ENCODE data around the gene MEF2C. TPM values are rescaled to one million over a fixed set of nuclear protein-coding genes. Genes with fewer than 3 reads are reported as not detected.
A peak's percentile ranks its signal among the peaks of the same experiment; 100 is the strongest.

Gene MEF2C
- polyA plus RNA-seq, 3 donors: 41.3 to 54.4 (median 43.5) TPM

DNA sequence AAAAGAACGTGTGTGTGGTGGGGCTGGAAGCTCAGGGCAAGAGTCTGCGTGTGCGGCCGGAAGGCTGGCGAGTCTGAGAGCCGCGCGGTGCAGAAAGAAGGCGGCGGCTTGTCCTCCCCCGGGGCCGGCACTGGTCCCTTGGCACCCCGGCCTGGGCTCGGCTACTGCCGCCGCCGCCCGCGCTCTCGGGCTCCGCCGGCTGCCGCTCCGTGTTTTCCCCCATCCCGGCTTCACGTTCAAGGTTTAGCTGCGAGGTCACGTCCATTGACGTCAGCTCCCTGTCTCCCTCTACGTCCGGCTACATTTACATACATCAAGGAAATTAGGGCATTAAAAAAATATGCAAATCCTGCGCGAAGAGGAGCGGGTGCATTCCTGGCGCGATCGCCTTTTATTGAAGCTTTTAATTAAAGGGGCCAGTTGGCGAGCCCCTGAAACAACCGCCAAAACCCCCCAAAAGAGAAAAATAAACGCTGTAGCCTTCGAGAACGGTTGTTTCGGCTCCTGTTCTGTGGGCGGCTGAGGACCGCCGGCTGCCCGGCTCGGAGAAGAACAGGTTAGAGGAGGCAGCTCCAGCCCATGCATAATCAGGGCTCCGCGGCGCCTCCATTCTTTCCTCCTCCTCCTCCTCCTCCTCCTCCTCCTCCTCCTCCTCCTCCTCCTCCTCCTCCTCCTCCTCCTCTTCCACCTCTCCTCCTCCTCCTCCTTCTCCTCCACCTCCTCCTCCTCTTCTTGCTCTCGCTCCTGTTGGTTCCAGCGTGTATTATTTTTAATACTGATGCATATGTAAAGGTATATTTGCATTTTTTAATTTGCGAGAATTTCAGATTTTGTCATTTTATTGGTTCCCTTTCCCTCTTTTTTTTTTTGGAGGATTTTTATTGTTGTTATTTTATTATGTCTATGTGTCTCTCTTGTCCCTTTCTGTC lies 207.0 kb downstream of the MEF2C start:
- DNase-seq (ENCODE audit: extremely low read depth in 1 of 11, low read depth in 9 of 11, low spot score in 4 of 11): peak in 3 of 11 donors; percentile 55 to 63 (median 57)

DNA sequence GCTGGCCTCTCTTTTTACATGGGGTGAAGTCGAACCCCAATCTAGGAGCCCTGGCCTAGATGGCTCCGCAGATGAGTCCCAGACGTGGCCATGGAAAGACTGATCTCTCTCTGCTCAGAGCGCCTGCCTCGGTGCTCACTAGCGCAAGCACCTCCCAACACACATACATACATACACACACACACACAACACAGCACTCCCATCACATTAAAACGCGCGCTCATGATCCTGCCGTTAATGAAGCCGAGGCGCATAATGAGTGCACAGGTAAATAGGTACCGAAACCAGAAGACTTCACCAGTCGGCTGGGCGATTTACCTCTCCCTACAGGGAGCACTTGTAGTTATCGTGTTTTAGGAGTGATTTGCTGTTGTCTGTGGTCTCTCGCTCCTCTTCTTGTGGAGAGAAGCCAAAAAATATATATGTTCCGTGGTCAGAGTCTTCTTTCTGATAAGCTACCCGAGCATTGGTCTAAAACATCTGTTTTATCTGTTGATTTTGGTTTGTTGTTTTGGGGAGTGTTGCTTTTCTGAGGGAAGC lies 207.7 kb downstream of the MEF2C start:
- no peak for DNase-seq (ENCODE audit: extremely low read depth in 1 of 11, low read depth in 9 of 11, low spot score in 4 of 11)

DNA sequence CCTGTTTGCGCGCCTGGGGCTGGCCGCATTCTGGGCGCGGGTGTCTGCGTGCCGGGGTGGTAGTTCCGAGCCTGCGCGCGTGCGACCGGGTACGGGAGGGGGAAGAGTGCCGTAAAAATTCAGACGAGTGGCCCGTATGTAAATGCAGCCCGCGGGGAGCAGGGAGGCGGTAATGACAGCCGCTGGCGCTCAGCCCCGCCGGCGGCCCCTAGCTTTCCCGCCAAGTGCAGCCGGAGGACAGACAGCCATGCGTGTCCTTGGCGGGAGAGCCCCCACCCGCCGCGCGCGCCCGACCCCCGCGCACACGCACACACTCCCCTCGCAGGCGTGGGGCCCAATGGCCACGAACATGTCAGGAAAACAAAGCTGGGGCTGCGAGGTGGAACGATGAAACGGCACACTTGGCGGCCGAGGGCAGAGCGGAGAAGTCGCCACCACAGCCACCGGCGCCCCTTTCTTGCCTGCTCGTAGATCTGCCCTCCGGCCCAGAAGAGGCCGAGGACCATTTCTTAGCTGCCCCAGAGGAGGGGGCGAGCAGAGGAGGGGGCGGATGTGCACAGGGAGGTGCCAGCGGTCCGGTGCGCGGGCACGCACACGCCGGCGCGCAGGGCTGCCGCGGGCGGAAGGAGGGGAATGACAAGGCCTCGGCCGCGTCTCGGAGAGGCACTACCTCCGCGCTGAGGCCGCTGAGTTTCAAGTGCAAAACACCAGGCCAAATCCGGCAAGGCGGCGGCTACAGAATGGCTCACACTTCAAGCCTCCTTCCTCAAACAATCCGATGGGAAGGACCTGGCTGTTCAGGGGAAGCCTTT lies 208.4 kb downstream of the MEF2C start:
- DNase-seq (ENCODE audit: extremely low read depth in 1 of 11, low read depth in 9 of 11, low spot score in 4 of 11): no peak

DNA sequence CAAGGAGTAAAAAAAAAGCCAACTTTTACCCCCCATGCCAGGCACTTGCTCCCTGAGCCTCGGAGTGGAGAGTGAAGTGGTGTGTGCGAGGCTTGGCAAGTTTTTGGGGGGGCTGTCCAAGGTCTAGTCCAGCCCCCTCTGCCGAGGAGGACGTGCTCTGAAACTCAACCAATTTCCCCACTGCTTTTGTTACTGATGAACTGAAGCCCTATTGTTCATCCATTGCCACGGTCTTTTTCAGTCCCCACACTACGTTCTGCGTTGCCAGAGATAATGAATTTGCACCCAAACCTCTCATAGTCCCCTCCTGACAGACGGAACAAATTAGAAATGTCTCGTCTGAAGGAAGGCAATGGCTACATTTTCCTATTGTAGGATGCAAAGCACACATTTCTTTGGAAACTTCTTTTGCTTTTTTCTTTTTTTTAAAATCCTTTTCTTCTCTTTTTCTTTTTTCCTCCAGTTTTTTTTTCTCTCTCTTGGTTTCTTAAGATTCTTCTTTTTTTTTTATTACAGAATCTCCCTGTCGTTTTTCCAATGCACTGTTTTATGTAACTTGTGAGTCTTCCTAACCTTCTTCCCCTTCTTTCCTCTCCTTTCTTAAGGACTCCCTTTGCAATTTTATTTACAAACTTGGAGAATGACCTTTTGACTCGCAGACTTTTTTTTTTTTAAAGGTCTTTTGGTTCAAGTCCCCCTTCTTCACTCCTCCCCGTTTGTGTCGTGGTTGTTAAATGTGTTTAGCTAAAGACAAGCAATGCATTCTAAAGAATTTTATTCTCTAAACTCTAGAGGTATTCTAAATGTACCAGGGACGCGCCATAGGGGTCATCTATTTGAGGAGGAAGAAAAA lies 209.5 kb downstream of the MEF2C start:
- no peak for DNase-seq (ENCODE audit: extremely low read depth in 1 of 11, low read depth in 9 of 11, low spot score in 4 of 11)

DNA sequence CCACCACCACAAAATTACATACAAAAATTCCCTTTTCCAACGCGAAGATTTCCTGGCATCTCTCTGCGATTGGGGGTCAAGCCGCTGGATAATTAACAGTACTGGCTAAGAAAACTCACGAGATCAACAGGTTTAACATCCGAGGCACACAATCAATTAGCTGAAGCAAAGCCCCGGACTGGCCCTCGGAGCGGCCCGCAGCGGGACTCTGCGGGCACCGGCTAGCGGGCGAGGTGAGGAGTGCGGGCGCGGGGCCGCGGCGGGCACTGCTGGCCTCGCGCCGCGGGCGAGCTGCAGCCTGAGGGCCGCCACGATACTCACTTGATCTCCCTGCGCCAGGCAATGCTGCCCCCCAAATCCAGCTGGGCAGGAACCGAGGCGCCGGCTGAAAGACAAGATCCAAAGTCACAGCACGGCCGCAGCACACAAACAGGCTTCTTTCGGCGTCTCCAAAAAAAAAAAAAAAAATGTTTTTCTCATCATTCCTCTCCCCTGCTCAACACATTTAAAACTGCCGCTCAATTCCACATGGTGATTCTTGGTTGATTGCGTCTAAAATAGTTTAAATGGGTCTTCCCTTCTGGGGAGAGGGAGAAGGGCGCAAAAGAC lies 210.2 kb downstream of the MEF2C start:
- DNase-seq (ENCODE audit: extremely low read depth in 1 of 11, low read depth in 9 of 11, low spot score in 4 of 11): no peak

DNA sequence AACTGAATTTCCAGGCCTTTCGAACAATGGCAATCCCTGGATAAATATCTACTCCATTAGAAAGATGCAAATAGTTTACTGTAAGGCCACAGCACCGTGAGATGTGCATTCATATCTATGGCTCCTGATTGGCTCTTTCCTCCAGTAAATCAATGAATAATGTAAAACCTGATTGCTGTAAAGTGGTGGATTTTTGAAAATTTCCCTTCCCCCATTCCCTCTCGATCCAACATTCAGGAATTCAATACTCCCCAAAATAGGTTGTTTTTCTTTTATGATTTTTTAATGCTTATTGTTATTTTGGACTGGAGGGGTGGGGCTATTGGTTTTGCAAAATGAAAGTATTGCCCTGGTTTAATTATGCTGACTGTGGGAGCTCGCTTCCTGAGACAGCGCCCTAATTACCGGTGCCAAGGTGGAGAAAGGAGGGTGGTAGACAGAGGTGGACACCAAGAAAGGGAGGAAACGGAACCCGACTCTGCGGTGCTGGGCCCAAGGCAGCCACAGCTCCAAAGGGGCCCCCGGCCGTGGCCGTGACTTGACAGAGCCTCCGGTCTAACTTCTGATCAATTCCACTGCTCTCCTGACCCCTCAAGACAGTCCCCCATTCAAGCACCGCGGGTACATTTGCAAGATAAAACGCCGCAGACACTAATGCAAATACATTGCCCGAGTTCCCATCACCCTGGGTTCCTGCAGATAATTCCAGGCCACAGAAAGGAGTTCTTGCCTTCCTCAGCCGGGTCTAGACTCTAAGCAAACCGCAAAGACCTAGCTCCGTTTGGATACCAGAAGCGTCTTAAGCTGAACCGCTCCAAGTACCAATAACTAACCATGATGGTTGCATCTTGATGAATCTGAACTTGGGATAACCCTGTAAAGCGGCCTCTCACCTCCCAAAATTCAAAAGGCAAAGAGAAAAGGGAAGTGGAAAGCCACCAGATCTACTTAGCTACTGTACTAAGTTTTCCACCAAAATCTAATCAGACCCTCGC lies 211.2 kb downstream of the MEF2C start:
- DNase-seq (ENCODE audit: extremely low read depth in 1 of 11, low read depth in 9 of 11, low spot score in 4 of 11): no peak

DNA sequence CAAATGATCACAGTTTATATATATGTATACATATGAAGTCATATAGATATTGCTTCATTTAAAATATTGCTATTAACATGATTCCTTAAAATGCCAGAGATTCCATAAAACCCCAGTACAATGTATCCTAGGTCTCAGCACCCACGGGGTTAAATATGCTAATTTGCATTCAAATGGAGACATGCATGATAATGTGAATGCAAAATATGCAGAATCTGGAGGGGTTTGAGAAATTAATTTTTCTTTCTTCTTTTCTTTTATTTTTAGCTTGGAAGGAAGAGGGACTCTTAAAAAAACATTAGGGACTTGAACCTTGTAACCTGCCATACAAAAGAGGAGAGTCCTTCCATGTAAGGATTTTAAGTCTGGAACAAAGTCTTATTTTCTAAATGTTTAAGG lies 211.9 kb downstream of the MEF2C start:
- DNase-seq (ENCODE audit: extremely low read depth in 1 of 11, low read depth in 9 of 11, low spot score in 4 of 11): no peak

DNA sequence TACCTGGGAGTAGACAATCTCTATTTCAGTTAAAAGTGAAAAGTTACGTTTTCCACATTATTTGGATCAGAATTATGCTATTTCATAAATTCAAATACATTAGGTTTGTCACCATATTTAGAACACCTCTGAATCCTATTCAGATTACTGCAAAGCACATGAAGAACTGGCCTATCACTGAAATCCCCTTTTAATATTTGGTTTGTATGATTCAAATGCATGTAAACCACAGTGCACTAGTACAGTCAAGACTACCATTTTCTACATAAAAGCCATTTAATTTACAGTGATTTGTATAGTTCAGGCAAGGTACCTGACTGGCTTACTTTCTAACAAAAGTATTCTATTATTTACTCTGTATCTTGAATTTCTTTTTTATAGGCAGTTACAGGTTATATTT lies 212.5 kb downstream of the MEF2C start:
- DNase-seq (ENCODE audit: extremely low read depth in 1 of 11, low read depth in 9 of 11, low spot score in 4 of 11): no peak

DNA sequence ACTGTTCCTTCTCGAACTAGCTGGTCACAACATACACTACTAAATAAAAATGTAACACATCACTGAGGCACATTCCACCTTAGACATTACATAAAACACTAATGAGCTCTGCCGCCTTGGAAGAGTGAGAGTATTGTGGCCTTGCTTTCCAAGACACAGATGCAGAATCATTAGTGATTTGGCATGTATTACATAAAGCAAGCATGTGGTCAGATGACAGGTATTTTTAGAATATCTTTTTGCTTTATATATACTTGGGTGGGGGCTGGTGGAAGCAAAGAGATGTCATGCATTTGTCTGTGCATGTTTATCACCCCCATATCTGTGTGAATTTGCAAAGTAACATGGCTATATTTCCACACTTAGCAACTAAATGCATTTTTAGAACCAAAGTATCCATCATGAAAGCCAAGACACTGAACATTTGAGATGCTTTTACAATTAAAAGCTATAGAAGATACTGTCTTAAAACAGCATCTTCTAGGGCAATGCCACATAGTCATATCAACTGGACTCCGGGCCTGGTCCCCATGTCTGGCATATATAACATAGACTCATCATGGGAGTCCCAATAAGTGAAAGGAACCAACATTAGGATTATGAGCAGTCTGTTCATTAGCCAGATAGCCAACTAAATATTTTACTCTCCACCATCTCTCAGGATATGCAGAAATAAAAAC lies 213.5 kb downstream of the MEF2C start:
- no peak for DNase-seq (ENCODE audit: extremely low read depth in 1 of 11, low read depth in 9 of 11, low spot score in 4 of 11)

DNA sequence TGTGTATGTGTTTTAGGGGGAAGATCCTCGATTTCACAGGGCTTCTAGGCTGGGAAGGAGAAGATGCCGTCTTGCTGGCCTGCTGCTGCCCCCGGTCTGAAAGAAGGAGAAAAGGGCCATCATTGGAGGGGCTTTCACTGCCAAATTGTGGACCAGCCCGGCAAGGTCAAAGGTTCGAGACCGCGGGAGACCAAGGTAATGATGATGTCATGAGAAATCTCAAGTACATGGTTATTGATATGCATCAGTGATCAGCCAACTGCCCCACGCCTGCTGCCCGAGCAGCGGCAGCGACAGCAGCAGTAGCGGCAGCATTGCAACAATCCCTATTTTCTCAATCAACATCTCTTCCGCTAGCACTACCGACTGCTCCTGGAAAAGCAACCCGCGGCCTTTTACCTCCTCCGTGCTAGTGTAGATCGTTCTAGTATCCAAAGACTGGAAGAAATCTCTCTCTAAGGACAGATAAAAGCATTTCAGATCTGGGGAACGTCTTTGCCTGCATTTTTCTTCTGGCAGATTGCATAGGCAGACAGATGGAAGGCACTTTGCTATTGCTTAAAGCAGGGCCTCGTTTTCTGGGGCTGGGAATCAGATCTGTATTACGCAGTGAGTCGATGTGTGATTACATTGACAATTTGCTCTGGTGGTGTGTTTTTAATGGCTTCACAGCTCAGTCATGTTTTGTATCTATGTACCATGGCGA lies 215.3 kb downstream of the MEF2C start:
- no peak for DNase-seq (ENCODE audit: extremely low read depth in 1 of 11, low read depth in 9 of 11, low spot score in 4 of 11)
